Lower leg skin (tissue), 4 donors: ENCODE data around the gene DHRSX. TPM values are rescaled to one million over a fixed set of nuclear protein-coding genes. Genes with fewer than 3 reads are reported as not detected.
"Not testable (repeated sequence)": the region's sequence is repeated elsewhere in the genome, so short reads cannot be mapped to it uniquely, and the experiment has no call there.

Experiments
- DNase-seq, 2 donors: peaks; one replicate each; pipeline ENCODE4 v3.0.0-alpha.2; 2019; ENCODE audit warnings: low spot score in 2 of 2
- H3K4me3 ChIP-seq: fragments of 200-600 bp; sonication (generic); 2 replicates; pipeline ENCODE4 v1.5.1; 2017; ENCODE audit warnings: mild to moderate bottlenecking, low read depth; ENCODE audit not compliant: poor library complexity, severe bottlenecking
- CTCF ChIP-seq, 3 donors: fragments of 450-650 bp; IDR thresholded peaks; one replicate each; pipeline ENCODE4 v1.5.1; 2016; ENCODE audit warnings: antibody characterized with exemption in 3 of 3, mild to moderate bottlenecking in 3 of 3, moderate library complexity in 2 of 3
- POLR2A ChIP-seq, 2 donors: fragments of 450-650 bp; IDR thresholded peaks; one replicate each; pipeline ENCODE4 v1.6.1; 2016 to 2017; ENCODE audit warnings: antibody characterized with exemption in 2 of 2, mild to moderate bottlenecking in 1 of 2, moderate library complexity in 1 of 2
- WGBS, 2 donors: methylation state at CpG; one replicate each; pipeline ENCODE4 v1.1.5; 2018; 5-methylcytosine and 5-hydroxymethylcytosine counted together
- intact Hi-C: fragments of 100-400 bp; cut with DNase I; formaldehyde crosslinking; loops from one replicate; pipeline ENCODE4 v1.15.0; 2023; ENCODE audit warnings: low total_unique reads
- total RNA-seq, 4 donors: library from RNA; depleted of rRNA; stranded (reverse); fragments of >200 nt; gene quantifications; one replicate each; pipeline ENCODE4 v1.1.0, GENCODE V29; 2016

DHRSX gene
- total RNA-seq, 4 donors from 2014 or later, result 10.9 to 21.7 (median 16.2) TPM

- TF ChIP-seq POLR2A (IDR thresholded peaks at IDR 0.05) (no peak), CTCF (IDR thresholded peaks at IDR 0.05) (no peak)
- intact Hi-C loops, result no loop called here
- 90 to 91% methylated on average over 21 of the region's 21 CpGs for WGBS, 2 donors
- peak in 1 of 2 donors; percentile 36 for DNase-seq
- no peak overlapping the region for H3K4me3 ChIP-seq
These were observed 217.5 kb downstream of the DHRSX start for GRCh38 chrX:2283111-2283859.

GRCh38 chrX:2282490-2283090 is 218.2 kb downstream of the DHRSX start:
- H3K4me3 ChIP-seq, result no peak overlapping the region
- TF ChIP-seq POLR2A (IDR thresholded peaks at IDR 0.05) (no peak), CTCF (IDR thresholded peaks at IDR 0.05) (no peak)
- intact Hi-C loops, result no loop called here
- WGBS, 2 donors, result 92 to 93% methylated on average over 5 of the region's 5 CpGs
- no peak for DNase-seq

- intact Hi-C loops, result no loop called here
- DNase-seq, result peak in 1 of 2 donors; percentile 46
- H3K4me3 ChIP-seq, result no peak overlapping the region
- no peak for TF ChIP-seq POLR2A (IDR thresholded peaks at IDR 0.05)
- TF ChIP-seq CTCF (IDR thresholded peaks at IDR 0.05), result no peak
- WGBS, 2 donors, result 54 to 68% methylated on average over 5 of the region's 5 CpGs
These were observed 228.4 kb downstream of the DHRSX start for GRCh38 chrX:2272337-2272736.

GRCh38 chrX:2271595-2271994 is 229.2 kb downstream of the DHRSX start:
- 95 to 98% methylated on average over 10 of the region's 10 CpGs for WGBS, 2 donors
- H3K4me3 ChIP-seq, intact Hi-C loops: not testable (repeated sequence)
- DNase-seq, result peak in 1 of 2 donors; percentile 36

GRCh38 chrX:2270783-2271182 is 230.0 kb downstream of the DHRSX start:
- intact Hi-C loops, result not testable (repeated sequence)
- DNase-seq, result peak in 1 of 2 donors; percentile 7
- WGBS, 2 donors, result 92 to 100% methylated on average over 4 of the region's 4 CpGs

GRCh38 chrX:2267890-2268289 is 232.9 kb downstream of the DHRSX start:
- peak in 1 of 2 donors; percentile 75 for DNase-seq
- WGBS, 2 donors, result 93 to 94% methylated on average over 8 of the region's 8 CpGs
- H3K4me3 ChIP-seq, result no peak overlapping the region
- intact Hi-C loops, result no loop called here
- TF ChIP-seq POLR2A (IDR thresholded peaks at IDR 0.05) (no peak), CTCF (IDR thresholded peaks at IDR 0.05) (no peak)

More at GRCh38 chrX:2270783-2271182, 230.0 kb downstream of the DHRSX start:
- not testable (repeated sequence) for H3K4me3 ChIP-seq
